ENCODE measurements around the gene ZNF668. TPM values are rescaled to one million over a fixed set of nuclear protein-coding genes. Genes with fewer than 3 reads are reported as not detected.

Gene ZNF668
- total and polyA plus RNA-seq, 2 of the 13 experiments (the other 11 are each of a cell fraction or from before 2014, with no cell fraction given): 3.8 to 9.8 TPM

DNA sequence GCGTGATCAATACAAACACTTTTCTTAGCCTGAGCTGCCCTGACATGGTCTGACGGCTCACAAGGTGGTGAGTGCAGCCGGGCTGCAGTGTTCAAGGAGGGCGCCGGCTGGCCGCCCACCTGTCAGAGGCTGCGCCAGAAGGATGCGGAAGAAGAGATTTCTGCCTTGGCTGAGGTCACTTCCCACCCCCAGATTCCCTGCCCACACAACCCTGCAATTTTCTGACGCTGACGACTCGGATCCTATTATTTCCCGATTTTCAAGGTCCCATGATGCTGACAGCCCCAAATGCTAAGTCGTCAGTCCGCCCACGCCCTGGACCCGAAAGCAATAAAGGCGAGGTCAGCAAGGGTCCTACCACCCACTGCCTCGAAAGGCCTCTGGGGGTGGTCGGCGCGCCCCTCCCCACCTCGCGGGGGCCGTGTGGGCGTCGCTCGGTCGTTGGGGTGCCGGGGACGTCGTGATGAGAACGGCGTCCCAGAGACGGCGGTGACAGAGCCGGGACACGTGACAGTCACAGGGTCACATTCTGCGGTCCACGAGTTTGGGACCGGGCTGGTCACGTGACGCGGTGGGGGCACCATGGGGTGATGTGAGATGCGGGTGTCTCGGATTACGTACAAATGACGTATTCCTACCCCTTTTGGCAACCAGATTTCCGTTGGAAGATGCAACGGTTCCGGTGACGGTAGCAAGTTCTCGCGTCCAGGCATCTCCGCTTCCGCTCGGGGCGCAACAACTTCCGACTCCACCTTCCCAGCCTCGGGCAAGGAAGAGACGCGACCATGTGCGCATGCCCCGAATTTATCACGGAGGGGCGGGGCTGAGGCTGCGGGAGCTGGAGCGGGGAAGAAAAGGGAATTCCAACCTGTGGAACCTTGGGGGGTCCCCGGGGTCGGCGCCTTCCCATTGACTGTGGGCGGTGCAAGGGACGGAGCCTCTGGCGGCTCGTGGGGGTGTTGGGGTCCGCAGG, 41.0 kb downstream of the ZNF668 start, which contains the start of gene STX4 (continued):
- TF ChIP-seq GATA4 (IDR thresholded peaks at IDR 0.05; ENCODE audit: borderline replicate concordance, low read depth): no peak
- TF ChIP-seq NFE2L1 (CRISPR knock-in tag; IDR thresholded peaks at IDR 0.05; ENCODE audit: borderline replicate concordance): no peak
- TF ChIP-seq SMAD1 (CRISPR knock-in tag; IDR thresholded peaks at IDR 0.05; ENCODE audit: borderline replicate concordance, low read depth): peak; percentile 93; the same call in 1 of the 2 replicates
- TF ChIP-seq ZBTB3 (CRISPR knock-in tag; IDR thresholded peaks at IDR 0.05; ENCODE audit: borderline replicate concordance, low read depth): no peak
- TF ChIP-seq PHF20 (CRISPR knock-in tag; IDR thresholded peaks at IDR 0.05): peak; percentile 80
- TF ChIP-seq, protein P1, sequence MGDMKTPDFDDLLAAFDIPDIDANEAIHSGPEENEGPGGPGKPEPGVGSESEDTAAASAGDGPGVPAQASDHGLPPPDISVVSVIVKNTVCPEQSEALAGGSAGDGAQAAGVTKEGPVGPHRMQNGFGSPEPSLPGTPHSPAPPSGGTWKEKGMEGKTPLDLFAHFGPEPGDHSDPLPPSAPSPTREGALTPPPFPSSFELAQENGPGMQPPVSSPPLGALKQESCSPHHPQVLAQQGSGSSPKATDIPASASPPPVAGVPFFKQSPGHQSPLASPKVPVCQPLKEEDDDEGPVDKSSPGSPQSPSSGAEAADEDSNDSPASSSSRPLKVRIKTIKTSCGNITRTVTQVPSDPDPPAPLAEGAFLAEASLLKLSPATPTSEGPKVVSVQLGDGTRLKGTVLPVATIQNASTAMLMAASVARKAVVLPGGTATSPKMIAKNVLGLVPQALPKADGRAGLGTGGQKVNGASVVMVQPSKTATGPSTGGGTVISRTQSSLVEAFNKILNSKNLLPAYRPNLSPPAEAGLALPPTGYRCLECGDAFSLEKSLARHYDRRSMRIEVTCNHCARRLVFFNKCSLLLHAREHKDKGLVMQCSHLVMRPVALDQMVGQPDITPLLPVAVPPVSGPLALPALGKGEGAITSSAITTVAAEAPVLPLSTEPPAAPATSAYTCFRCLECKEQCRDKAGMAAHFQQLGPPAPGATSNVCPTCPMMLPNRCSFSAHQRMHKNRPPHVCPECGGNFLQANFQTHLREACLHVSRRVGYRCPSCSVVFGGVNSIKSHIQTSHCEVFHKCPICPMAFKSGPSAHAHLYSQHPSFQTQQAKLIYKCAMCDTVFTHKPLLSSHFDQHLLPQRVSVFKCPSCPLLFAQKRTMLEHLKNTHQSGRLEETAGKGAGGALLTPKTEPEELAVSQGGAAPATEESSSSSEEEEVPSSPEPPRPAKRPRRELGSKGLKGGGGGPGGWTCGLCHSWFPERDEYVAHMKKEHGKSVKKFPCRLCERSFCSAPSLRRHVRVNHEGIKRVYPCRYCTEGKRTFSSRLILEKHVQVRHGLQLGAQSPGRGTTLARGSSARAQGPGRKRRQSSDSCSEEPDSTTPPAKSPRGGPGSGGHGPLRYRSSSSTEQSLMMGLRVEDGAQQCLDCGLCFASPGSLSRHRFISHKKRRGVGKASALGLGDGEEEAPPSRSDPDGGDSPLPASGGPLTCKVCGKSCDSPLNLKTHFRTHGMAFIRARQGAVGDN (CRISPR knock-in tag; IDR thresholded peaks at IDR 0.05): peak; percentile 99
- TF ChIP-seq, protein P2, sequence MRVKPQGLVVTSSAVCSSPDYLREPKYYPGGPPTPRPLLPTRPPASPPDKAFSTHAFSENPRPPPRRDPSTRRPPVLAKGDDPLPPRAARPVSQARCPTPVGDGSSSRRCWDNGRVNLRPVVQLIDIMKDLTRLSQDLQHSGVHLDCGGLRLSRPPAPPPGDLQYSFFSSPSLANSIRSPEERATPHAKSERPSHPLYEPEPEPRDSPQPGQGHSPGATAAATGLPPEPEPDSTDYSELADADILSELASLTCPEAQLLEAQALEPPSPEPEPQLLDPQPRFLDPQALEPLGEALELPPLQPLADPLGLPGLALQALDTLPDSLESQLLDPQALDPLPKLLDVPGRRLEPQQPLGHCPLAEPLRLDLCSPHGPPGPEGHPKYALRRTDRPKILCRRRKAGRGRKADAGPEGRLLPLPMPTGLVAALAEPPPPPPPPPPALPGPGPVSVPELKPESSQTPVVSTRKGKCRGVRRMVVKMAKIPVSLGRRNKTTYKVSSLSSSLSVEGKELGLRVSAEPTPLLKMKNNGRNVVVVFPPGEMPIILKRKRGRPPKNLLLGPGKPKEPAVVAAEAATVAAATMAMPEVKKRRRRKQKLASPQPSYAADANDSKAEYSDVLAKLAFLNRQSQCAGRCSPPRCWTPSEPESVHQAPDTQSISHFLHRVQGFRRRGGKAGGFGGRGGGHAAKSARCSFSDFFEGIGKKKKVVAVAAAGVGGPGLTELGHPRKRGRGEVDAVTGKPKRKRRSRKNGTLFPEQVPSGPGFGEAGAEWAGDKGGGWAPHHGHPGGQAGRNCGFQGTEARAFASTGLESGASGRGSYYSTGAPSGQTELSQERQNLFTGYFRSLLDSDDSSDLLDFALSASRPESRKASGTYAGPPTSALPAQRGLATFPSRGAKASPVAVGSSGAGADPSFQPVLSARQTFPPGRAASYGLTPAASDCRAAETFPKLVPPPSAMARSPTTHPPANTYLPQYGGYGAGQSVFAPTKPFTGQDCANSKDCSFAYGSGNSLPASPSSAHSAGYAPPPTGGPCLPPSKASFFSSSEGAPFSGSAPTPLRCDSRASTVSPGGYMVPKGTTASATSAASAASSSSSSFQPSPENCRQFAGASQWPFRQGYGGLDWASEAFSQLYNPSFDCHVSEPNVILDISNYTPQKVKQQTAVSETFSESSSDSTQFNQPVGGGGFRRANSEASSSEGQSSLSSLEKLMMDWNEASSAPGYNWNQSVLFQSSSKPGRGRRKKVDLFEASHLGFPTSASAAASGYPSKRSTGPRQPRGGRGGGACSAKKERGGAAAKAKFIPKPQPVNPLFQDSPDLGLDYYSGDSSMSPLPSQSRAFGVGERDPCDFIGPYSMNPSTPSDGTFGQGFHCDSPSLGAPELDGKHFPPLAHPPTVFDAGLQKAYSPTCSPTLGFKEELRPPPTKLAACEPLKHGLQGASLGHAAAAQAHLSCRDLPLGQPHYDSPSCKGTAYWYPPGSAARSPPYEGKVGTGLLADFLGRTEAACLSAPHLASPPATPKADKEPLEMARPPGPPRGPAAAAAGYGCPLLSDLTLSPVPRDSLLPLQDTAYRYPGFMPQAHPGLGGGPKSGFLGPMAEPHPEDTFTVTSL (CRISPR knock-in tag; IDR thresholded peaks at IDR 0.05; ENCODE audit: borderline replicate concordance): no peak
- peak; percentile 90; the same call in 1 of the 2 replicates for TF ChIP-seq ZNF891 (CRISPR knock-in tag; IDR thresholded peaks at IDR 0.05)

Data from HepG2 (cell line).